ENCODE results near the gene FAM98A. TPM values are rescaled to one million over a fixed set of nuclear protein-coding genes. Genes with fewer than 3 reads are reported as not detected.

FAM98A gene
- 20.9 TPM for polyA plus RNA-seq (2012; ENCODE audit: insufficient read length, low read depth)

- TF ChIP-seq SIN3A (IDR thresholded peaks at IDR 0.05; ENCODE audit: borderline replicate concordance, insufficient read depth, low read length), result peak; percentile 80; the same call in 1 of the 2 replicates
- peak; percentile 83; the same call in 1 of the 2 replicates for TF ChIP-seq TAF1 (IDR thresholded peaks at IDR 0.05; ENCODE audit: borderline replicate concordance, insufficient read depth, low read length)
- peak; percentile 38 for TF ChIP-seq FOXP2 (optimal IDR thresholded peaks at IDR 0.05; ENCODE audit: borderline replicate concordance, extremely low read depth, extremely low read length, insufficient read depth)
- TF ChIP-seq REST (IDR thresholded peaks at IDR 0.05; ENCODE audit: insufficient read depth in 1 of 2, low read depth in 2 of 2, low read length in 2 of 2), result peak in 1 of 2 experiments; percentile 51; a peak in 1 of 4 replicates
- peak; percentile 71; the same call in 1 of the 2 replicates for TF ChIP-seq POLR2AphosphoS5 (IDR thresholded peaks at IDR 0.05; ENCODE audit: low read depth, low read length)
These were observed at the start of gene FAM98A for GRCh38 chr2:33599175-33599942. TSS of gene FAM98A (minus strand) at chr2:33599299. CDS start at chr2:33599221, 78 bp downstream.

- TF ChIP-seq FOXP2 (optimal IDR thresholded peaks at IDR 0.05; ENCODE audit: borderline replicate concordance, extremely low read depth, extremely low read length, insufficient read depth) (no peak), REST (IDR thresholded peaks at IDR 0.05; ENCODE audit: insufficient read depth in 1 of 2, low read depth in 2 of 2, low read length in 2 of 2) (no peak), TAF1 (IDR thresholded peaks at IDR 0.05; ENCODE audit: borderline replicate concordance, insufficient read depth, low read length) (no peak), SIN3A (IDR thresholded peaks at IDR 0.05; ENCODE audit: borderline replicate concordance, insufficient read depth, low read length) (no peak), POLR2AphosphoS5 (IDR thresholded peaks at IDR 0.05; ENCODE audit: low read depth, low read length) (no peak)
These were observed 46.8 kb upstream of the FAM98A start for GRCh38 chr2:33645861-33646260.

GRCh38 chr2:33644215-33644614 is 45.1 kb upstream of the FAM98A start:
- TF ChIP-seq SIN3A (IDR thresholded peaks at IDR 0.05; ENCODE audit: borderline replicate concordance, insufficient read depth, low read length), result no peak
- no peak for TF ChIP-seq REST (IDR thresholded peaks at IDR 0.05; ENCODE audit: insufficient read depth in 1 of 2, low read depth in 2 of 2, low read length in 2 of 2)
- no peak for TF ChIP-seq TAF1 (IDR thresholded peaks at IDR 0.05; ENCODE audit: borderline replicate concordance, insufficient read depth, low read length)
- TF ChIP-seq FOXP2 (optimal IDR thresholded peaks at IDR 0.05; ENCODE audit: borderline replicate concordance, extremely low read depth, extremely low read length, insufficient read depth), result no peak
- TF ChIP-seq POLR2AphosphoS5 (IDR thresholded peaks at IDR 0.05; ENCODE audit: low read depth, low read length), result no peak

- no peak for TF ChIP-seq REST (IDR thresholded peaks at IDR 0.05; ENCODE audit: insufficient read depth in 1 of 2, low read depth in 2 of 2, low read length in 2 of 2)
- TF ChIP-seq SIN3A (IDR thresholded peaks at IDR 0.05; ENCODE audit: borderline replicate concordance, insufficient read depth, low read length), result no peak
- TF ChIP-seq FOXP2 (optimal IDR thresholded peaks at IDR 0.05; ENCODE audit: borderline replicate concordance, extremely low read depth, extremely low read length, insufficient read depth), result no peak
- no peak for TF ChIP-seq POLR2AphosphoS5 (IDR thresholded peaks at IDR 0.05; ENCODE audit: low read depth, low read length)
- no peak for TF ChIP-seq TAF1 (IDR thresholded peaks at IDR 0.05; ENCODE audit: borderline replicate concordance, insufficient read depth, low read length)
These were observed 36.9 kb upstream of the FAM98A start for GRCh38 chr2:33636001-33636400.
